SU-DHL-6 (cell line): ENCODE data around the gene KIAA0825.

ENCODE experiments used
- CTCF ChIP-seq: fragments of 200-600 bp; sonication (generic); IDR thresholded peaks from one replicate; pipeline ENCODE4 v1.5.1; 2017; ENCODE audit warnings: antibody characterized with exemption, mild to moderate bottlenecking, low read length, moderate library complexity; ENCODE audit not compliant: insufficient read depth, poor library complexity, severe bottlenecking
- EZH2phosphoT487 ChIP-seq: fragments of 200-600 bp; sonication (generic), shearing (Covaris generic); conservative IDR thresholded peaks from 2 replicates; pipeline ENCODE4 v1.6.1; 2018; ENCODE audit warnings: mild to moderate bottlenecking, antibody characterized with exemption, low read length, moderate library complexity, mixed read lengths

- TF ChIP-seq CTCF (no peak), EZH2phosphoT487 (no peak)
These were observed 271.3 kb downstream of the KIAA0825 start for GRCh38 chr5:94347130-94347529.
